OCI-LY7 (cell line): ENCODE measurements around the gene PGAP6.

Experiments used
- EZH2phosphoT487 ChIP-seq: fragments of 200-600 bp; sonication (generic); IDR thresholded peaks from 2 replicates; pipeline ENCODE4 v1.6.1; 2018; ENCODE audit warnings: low read depth, borderline replicate concordance, mild to moderate bottlenecking, mixed run types, antibody characterized with exemption, low read length, moderate library complexity, mixed read lengths
- TF ChIP-seq, protein P1 (sequence below): fragments of 200-600 bp; sonication (generic); conservative IDR thresholded peaks from 2 replicates; pipeline ENCODE4 v1.5.1; 2014; ENCODE audit warnings: mild to moderate bottlenecking, antibody characterized with exemption, low read length, moderate library complexity, mixed read lengths

DNA sequence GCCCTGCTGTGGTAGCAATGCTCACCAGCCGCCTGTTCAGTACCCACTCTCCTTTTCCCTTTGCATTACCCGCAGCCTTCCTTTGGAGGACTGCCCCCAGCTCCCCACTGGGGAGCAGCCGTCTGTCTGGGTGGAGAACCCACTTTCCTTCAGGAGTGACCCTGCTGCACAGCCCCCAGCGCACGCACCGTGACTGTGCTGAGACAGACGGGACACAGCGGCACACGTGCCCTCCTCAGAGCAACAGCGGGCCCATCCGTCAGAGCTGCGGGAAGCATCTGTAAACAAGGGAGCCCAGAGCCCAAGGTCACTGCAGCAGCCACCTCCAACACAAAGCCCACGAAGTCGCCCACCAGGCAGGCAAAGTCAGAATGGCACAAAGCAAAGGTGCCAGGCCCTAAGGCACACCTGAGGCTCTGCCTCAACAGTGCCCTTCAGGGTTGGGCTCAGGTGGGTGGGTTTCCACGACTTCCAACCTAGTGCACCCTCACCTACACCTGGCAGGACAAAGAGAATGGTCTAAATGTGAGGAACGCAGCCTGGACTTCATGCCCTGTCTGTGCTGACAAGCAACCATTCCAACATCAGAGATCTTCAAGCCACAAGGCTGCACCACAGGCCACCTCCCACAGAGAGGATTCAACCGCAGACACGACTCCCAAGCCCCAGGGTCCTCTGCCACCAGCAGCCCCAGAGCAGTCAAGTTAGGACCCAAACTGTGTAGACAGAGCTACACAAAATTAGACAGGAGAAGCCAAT lies 39.1 kb downstream of the PGAP6 start:
- TF ChIP-seq, protein P1, sequence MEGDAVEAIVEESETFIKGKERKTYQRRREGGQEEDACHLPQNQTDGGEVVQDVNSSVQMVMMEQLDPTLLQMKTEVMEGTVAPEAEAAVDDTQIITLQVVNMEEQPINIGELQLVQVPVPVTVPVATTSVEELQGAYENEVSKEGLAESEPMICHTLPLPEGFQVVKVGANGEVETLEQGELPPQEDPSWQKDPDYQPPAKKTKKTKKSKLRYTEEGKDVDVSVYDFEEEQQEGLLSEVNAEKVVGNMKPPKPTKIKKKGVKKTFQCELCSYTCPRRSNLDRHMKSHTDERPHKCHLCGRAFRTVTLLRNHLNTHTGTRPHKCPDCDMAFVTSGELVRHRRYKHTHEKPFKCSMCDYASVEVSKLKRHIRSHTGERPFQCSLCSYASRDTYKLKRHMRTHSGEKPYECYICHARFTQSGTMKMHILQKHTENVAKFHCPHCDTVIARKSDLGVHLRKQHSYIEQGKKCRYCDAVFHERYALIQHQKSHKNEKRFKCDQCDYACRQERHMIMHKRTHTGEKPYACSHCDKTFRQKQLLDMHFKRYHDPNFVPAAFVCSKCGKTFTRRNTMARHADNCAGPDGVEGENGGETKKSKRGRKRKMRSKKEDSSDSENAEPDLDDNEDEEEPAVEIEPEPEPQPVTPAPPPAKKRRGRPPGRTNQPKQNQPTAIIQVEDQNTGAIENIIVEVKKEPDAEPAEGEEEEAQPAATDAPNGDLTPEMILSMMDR = no peak
- TF ChIP-seq EZH2phosphoT487 = no peak
